Body of pancreas (tissue), 4 donors: ENCODE data around the gene ERO1B. TPM values are rescaled to one million over a fixed set of nuclear protein-coding genes. Genes with fewer than 3 reads are reported as not detected.

ENCODE experiments used
- ATAC-seq: fragments of 150-250 bp; one replicate; pipeline ENCODE4 v1.9.1; 2016
- DNase-seq, 4 donors: peaks; one replicate each; pipeline ENCODE4 v3.0.0-alpha.2; 2019
- H3K27ac ChIP-seq, 4 donors: fragments of 200-600 bp; sonication (generic); 1 replicate in 3 of 4; 2 replicates in 1 of 4; pipeline versions ENCODE4 v1.5.1 to v1.6.1; 2016 to 2019; ENCODE audit warnings: mild to moderate bottlenecking in 1 of 4, mixed read lengths in 1 of 4, moderate library complexity in 1 of 4
- H3K27me3 ChIP-seq, 2 donors: fragments of 200-600 bp; sonication (generic); one replicate each; pipeline ENCODE4 v1.6.0; 2016; ENCODE audit warnings: mild to moderate bottlenecking in 1 of 2
- H3K36me3 ChIP-seq, 2 donors: fragments of 200-600 bp; sonication (generic); replicated peaks in 1 of 2; 2 replicates each; pipeline ENCODE4 v1.5.1; 2016; ENCODE audit warnings: low read depth in 2 of 2; ENCODE audit not compliant: insufficient read depth in 1 of 2
- H3K4me1 ChIP-seq: fragments of 200-600 bp; sonication (generic); one replicate; pipeline ENCODE4 v1.6.0; 2016
- H3K4me3 ChIP-seq, 2 donors: fragments of 200-600 bp; sonication (generic); 1 replicate in 1 of 2; 2 replicates in 1 of 2; pipeline ENCODE4 v1.5.1; 2016 to 2019
- H3K9me3 ChIP-seq, 3 donors: fragments of 200-600 bp; sonication (generic); 1 replicate in 2 of 3; 2 replicates in 1 of 3; pipeline ENCODE4 v1.5.1; 2016
- CTCF ChIP-seq, 7 experiments: fragments of 450-650 bp in 4 of 7; fragments of 200-600 bp in 3 of 7; sonication (generic) in 3 of 7; IDR thresholded peaks; one replicate each; pipeline ENCODE4 v1.5.1; 2016 to 2019; ENCODE audit warnings: antibody characterized with exemption in 7 of 7
- POLR2A ChIP-seq, 3 donors: fragments of 450-650 bp; IDR thresholded peaks; one replicate each; pipeline ENCODE4 v1.6.1; 2016; ENCODE audit warnings: antibody characterized with exemption in 3 of 3, mild to moderate bottlenecking in 2 of 3
- WGBS, 2 donors: methylation state at CpG; one replicate each; pipeline ENCODE4 v1.1.5; 2017; 5-methylcytosine and 5-hydroxymethylcytosine counted together
- intact Hi-C: fragments of 100-400 bp; cut with DNase I; formaldehyde crosslinking; loops from one replicate; pipeline ENCODE4 v1.15.1; 2023
- total RNA-seq, 2 donors: library from RNA; depleted of rRNA; stranded (reverse); fragments of >200 nt; gene quantifications; one replicate each; pipeline ENCODE4 v1.1.0, GENCODE V29; 2016

Gene ERO1B
- total RNA-seq, 2 donors from 2014 or later, result 136 to 489 TPM

GRCh38 chr1:236247286-236247685 is 34.5 kb downstream of the ERO1B start:
- Histone ChIP-seq H3K4me1 (peaks cover 5% of the 10 kb centered on the region), H3K36me3 (peaks cover 7 to 10% of the 10 kb centered on the region in 2 donors), H3K27ac (no peak overlapping the region), H3K27me3 (no peaks in the 10 kb centered on the region), H3K4me3 (no peak overlapping the region), H3K9me3 (no peaks in the 10 kb centered on the region)
- WGBS, 2 donors, result 97 to 98% methylated on average over 3 of the region's 3 CpGs
- intact Hi-C loops, result no loop called here
- no peak for TF ChIP-seq POLR2A (IDR thresholded peaks at IDR 0.05)
- no peak for TF ChIP-seq CTCF (IDR thresholded peaks at IDR 0.05)
- DNase-seq (no peak), ATAC-seq (peak; percentile 26)

- Histone ChIP-seq H3K4me3 (no peak overlapping the region), H3K27me3 (no peaks in the 10 kb centered on the region), H3K4me1 (peaks cover 5% of the 10 kb centered on the region), H3K27ac (no peak overlapping the region), H3K36me3 (peaks cover 0 to 14% of the 10 kb centered on the region in 2 donors), H3K9me3 (no peaks in the 10 kb centered on the region)
- WGBS, 2 donors, result 91 to 97% methylated on average over 2 of the region's 2 CpGs
- TF ChIP-seq CTCF (IDR thresholded peaks at IDR 0.05) (no peak), POLR2A (IDR thresholded peaks at IDR 0.05) (no peak)
- intact Hi-C loops, result no loop called here
- no peak for DNase-seq
- ATAC-seq, result no peak
Observed at GRCh38 chr1:236242568-236242967, 39.2 kb downstream of the ERO1B start.

GRCh38 chr1:236240675-236241074 is 41.1 kb downstream of the ERO1B start:
- TF ChIP-seq POLR2A (IDR thresholded peaks at IDR 0.05) (no peak), CTCF (IDR thresholded peaks at IDR 0.05) (no peak)
- Histone ChIP-seq H3K27me3 (no peaks in the 10 kb centered on the region), H3K4me3 (no peak overlapping the region), H3K4me1 (peaks cover 5% of the 10 kb centered on the region), H3K27ac (no peak overlapping the region), H3K9me3 (no peaks in the 10 kb centered on the region), H3K36me3 (peaks cover 11 to 17% of the 10 kb centered on the region in 2 donors)
- DNase-seq (no peak), ATAC-seq (no peak)
- intact Hi-C loops, result no loop called here
- WGBS, 2 donors, result 86 to 88% methylated on average over 3 of the region's 3 CpGs

GRCh38 chr1:236239092-236239585 is 42.6 kb downstream of the ERO1B start:
- Histone ChIP-seq H3K36me3 (peaks cover 13 to 23% of the 10 kb centered on the region in 2 donors), H3K9me3 (no peaks in the 10 kb centered on the region), H3K4me3 (no peak overlapping the region), H3K27me3 (no peaks in the 10 kb centered on the region), H3K27ac (no peak overlapping the region), H3K4me1 (no peaks in the 10 kb centered on the region)
- no peak for TF ChIP-seq POLR2A (IDR thresholded peaks at IDR 0.05)
- TF ChIP-seq CTCF (IDR thresholded peaks at IDR 0.05), result no peak
- ATAC-seq (no peak), DNase-seq (no peak)
- 54 to 56% methylated on average over 1 of the region's 1 CpG for WGBS, 2 donors
- intact Hi-C loops, result no loop called here

GRCh38 chr1:236235116-236235515 is 46.6 kb downstream of the ERO1B start:
- no peaks in the 10 kb centered on the region for H3K27me3 ChIP-seq
- H3K4me3 ChIP-seq, result no peak overlapping the region
- intact Hi-C loops, result no loop called here
- 83 to 85% methylated on average over 3 of the region's 3 CpGs for WGBS, 2 donors
- TF ChIP-seq POLR2A (IDR thresholded peaks at IDR 0.05), result no peak
- no peak for TF ChIP-seq CTCF (IDR thresholded peaks at IDR 0.05)
- no peaks in the 10 kb centered on the region for H3K4me1 ChIP-seq
- peak overlapping the region in 1 of 4 donors; percentile 18 for H3K27ac ChIP-seq
- ATAC-seq (no peak), DNase-seq (no peak)
- H3K36me3 ChIP-seq, result peaks cover 9 to 17% of the 10 kb centered on the region in 2 donors
- H3K9me3 ChIP-seq, result no peaks in the 10 kb centered on the region
